GM12878 (cell line): ENCODE data around the gene STEAP4. TPM values are rescaled to one million over a fixed set of nuclear protein-coding genes. Genes with fewer than 3 reads are reported as not detected.

ENCODE experiments used
- CUX1 ChIP-seq: IDR thresholded peaks from 2 replicates; pipeline ENCODE4 v1.6.1; 2012; ENCODE audit warnings: improper control_type of control experiment, low read depth, low read length; ENCODE audit not compliant: insufficient replicate concordance
- SIN3A ChIP-seq: IDR thresholded peaks from 2 replicates; pipeline ENCODE4 v1.6.1; 2012; ENCODE audit warnings: low read depth, low read length, improper control_type of control experiment
- SREBF1 ChIP-seq: IDR thresholded peaks from 2 replicates; pipeline ENCODE4 v1.6.1; 2012; ENCODE audit warnings: mild to moderate bottlenecking, low read length
- TAF1 ChIP-seq: IDR thresholded peaks from 2 replicates; pipeline ENCODE4 v1.6.1; 2011; ENCODE audit warnings: mild to moderate bottlenecking, low read depth, low read length, borderline replicate concordance
- ZNF622 ChIP-seq: fragments of 450-650 bp; IDR thresholded peaks from 2 replicates; pipeline ENCODE4 v1.6.1; 2017; ENCODE audit warnings: mild to moderate bottlenecking, inconsistent platforms
- polyA plus RNA-seq, 11 experiments: library from polyadenylated mRNA; depleted of rRNA in 4 of 11; unstranded in 6 of 11; stranded (reverse) in 5 of 11; fragments of >200 nt; fragmentation: Nextera tagmentation in 4 of 11; fragmentation: Illumina TruSeq in 1 of 11; extraction: Ambion mirVana in 4 of 11; extraction: Trizol in 1 of 11; gene quantifications; 1 replicate in 1 of 11; 2 replicates in 10 of 11; pipeline versions ENCODE4 v1.2.1 to v1.2.3, GENCODE V29; 2011 to 2016; ENCODE audit warnings: inconsistent platforms in 2 of 11, missing spikeins in 2 of 11, low read depth in 1 of 11
- total RNA-seq, 4 experiments: library from RNA; depleted of rRNA in 3 of 4; stranded (reverse); fragments of >200 nt in 3 of 4; fragmentation: Illumina TruSeq in 1 of 4; extraction: Trizol in 1 of 4; gene quantifications; 2 replicates each; pipeline versions ENCODE4 v1.2.1 to v1.2.3, GENCODE V29; 2013 to 2021
- TF ChIP-seq, protein P1 (sequence below): fragments of 450-650 bp; IDR thresholded peaks from 2 replicates; pipeline ENCODE4 v1.6.1; 2017; ENCODE audit warnings: antibody characterized with exemption, mild to moderate bottlenecking, moderate library complexity
- TF ChIP-seq, protein P2 (sequence below): fragments of 450-650 bp; IDR thresholded peaks from 2 replicates; pipeline ENCODE4 v1.6.1; 2014; ENCODE audit warnings: mild to moderate bottlenecking
- TF ChIP-seq, protein P3 (sequence below): fragments of 450-650 bp; formaldehyde crosslinking; IDR thresholded peaks from 2 replicates; pipeline ENCODE4 v1.4.0; 2022; ENCODE audit warnings: mild to moderate bottlenecking, moderate library complexity
- TF ChIP-seq, protein P4 (sequence below): fragments of 450-650 bp; formaldehyde crosslinking; IDR thresholded peaks from 2 replicates; pipeline ENCODE4 v1.4.0; 2020; ENCODE audit warnings: mild to moderate bottlenecking, moderate library complexity
- TF ChIP-seq, protein P5 (sequence below): fragments of 450-650 bp; IDR thresholded peaks from 2 replicates; pipeline ENCODE4 v1.6.1; 2017; ENCODE audit warnings: mild to moderate bottlenecking

The STEAP4 gene
- total and polyA plus RNA-seq, 10 of the 15 experiments (the other 5 are each of a cell fraction or from before 2014, with no cell fraction given) = 0.13 TPM; not detected in 9

DNA sequence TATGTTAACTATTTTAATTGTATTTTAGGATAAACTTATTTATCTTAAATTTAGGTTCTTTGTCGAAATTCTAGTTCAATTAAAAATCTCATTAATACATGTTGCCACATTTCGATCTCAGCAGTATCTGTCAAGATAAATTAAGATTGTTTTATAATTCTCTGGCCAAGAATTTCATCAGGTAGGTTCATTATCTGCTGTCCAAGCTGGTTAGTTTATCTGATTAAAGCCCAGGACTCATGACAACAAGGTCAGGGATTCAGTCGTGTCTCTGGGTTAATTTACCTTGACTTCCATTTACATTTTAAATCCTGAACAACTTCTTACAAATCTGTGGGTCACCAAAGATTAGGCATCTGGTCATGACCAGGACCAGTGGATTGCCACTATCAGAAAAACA is 7.6 kb downstream of the STEAP4 start (continued):
- TF ChIP-seq ZNF622 (no peak), CUX1 (no peak), SREBF1 (no peak), TAF1 (no peak), SIN3A (no peak)
- TF ChIP-seq, protein P1, sequence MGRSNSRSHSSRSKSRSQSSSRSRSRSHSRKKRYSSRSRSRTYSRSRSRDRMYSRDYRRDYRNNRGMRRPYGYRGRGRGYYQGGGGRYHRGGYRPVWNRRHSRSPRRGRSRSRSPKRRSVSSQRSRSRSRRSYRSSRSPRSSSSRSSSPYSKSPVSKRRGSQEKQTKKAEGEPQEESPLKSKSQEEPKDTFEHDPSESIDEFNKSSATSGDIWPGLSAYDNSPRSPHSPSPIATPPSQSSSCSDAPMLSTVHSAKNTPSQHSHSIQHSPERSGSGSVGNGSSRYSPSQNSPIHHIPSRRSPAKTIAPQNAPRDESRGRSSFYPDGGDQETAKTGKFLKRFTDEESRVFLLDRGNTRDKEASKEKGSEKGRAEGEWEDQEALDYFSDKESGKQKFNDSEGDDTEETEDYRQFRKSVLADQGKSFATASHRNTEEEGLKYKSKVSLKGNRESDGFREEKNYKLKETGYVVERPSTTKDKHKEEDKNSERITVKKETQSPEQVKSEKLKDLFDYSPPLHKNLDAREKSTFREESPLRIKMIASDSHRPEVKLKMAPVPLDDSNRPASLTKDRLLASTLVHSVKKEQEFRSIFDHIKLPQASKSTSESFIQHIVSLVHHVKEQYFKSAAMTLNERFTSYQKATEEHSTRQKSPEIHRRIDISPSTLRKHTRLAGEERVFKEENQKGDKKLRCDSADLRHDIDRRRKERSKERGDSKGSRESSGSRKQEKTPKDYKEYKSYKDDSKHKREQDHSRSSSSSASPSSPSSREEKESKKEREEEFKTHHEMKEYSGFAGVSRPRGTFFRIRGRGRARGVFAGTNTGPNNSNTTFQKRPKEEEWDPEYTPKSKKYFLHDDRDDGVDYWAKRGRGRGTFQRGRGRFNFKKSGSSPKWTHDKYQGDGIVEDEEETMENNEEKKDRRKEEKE = no peak
- TF ChIP-seq, protein P2, sequence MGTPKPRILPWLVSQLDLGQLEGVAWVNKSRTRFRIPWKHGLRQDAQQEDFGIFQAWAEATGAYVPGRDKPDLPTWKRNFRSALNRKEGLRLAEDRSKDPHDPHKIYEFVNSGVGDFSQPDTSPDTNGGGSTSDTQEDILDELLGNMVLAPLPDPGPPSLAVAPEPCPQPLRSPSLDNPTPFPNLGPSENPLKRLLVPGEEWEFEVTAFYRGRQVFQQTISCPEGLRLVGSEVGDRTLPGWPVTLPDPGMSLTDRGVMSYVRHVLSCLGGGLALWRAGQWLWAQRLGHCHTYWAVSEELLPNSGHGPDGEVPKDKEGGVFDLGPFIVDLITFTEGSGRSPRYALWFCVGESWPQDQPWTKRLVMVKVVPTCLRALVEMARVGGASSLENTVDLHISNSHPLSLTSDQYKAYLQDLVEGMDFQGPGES = no peak
- TF ChIP-seq, protein P3, sequence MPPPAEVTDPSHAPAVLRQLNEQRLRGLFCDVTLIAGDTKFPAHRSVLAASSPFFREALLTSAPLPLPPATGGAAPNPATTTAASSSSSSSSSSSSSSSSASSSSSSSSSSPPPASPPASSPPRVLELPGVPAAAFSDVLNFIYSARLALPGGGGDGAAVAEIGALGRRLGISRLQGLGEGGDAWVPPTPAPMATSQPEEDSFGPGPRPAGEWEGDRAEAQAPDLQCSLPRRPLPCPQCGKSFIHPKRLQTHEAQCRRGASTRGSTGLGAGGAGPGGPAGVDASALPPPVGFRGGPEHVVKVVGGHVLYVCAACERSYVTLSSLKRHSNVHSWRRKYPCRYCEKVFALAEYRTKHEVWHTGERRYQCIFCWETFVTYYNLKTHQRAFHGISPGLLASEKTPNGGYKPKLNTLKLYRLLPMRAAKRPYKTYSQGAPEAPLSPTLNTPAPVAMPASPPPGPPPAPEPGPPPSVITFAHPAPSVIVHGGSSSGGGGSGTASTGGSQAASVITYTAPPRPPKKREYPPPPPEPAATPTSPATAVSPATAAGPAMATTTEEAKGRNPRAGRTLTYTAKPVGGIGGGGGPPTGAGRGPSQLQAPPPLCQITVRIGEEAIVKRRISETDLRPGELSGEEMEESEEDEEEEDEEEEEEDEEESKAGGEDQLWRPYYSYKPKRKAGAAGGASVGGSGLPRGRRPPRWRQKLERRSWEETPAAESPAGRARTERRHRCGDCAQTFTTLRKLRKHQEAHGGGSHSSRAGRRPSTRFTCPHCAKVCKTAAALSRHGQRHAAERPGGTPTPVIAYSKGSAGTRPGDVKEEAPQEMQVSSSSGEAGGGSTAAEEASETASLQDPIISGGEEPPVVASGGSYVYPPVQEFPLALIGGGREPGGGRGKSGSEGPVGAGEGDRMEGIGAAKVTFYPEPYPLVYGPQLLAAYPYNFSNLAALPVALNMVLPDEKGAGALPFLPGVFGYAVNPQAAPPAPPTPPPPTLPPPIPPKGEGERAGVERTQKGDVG (CRISPR knock-in tag) = no peak
- TF ChIP-seq, protein P4, sequence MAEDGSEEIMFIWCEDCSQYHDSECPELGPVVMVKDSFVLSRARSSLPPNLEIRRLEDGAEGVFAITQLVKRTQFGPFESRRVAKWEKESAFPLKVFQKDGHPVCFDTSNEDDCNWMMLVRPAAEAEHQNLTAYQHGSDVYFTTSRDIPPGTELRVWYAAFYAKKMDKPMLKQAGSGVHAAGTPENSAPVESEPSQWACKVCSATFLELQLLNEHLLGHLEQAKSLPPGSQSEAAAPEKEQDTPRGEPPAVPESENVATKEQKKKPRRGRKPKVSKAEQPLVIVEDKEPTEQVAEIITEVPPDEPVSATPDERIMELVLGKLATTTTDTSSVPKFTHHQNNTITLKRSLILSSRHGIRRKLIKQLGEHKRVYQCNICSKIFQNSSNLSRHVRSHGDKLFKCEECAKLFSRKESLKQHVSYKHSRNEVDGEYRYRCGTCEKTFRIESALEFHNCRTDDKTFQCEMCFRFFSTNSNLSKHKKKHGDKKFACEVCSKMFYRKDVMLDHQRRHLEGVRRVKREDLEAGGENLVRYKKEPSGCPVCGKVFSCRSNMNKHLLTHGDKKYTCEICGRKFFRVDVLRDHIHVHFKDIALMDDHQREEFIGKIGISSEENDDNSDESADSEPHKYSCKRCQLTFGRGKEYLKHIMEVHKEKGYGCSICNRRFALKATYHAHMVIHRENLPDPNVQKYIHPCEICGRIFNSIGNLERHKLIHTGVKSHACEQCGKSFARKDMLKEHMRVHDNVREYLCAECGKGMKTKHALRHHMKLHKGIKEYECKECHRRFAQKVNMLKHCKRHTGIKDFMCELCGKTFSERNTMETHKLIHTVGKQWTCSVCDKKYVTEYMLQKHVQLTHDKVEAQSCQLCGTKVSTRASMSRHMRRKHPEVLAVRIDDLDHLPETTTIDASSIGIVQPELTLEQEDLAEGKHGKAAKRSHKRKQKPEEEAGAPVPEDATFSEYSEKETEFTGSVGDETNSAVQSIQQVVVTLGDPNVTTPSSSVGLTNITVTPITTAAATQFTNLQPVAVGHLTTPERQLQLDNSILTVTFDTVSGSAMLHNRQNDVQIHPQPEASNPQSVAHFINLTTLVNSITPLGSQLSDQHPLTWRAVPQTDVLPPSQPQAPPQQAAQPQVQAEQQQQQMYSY (CRISPR knock-in tag) = no peak
- TF ChIP-seq, protein P5, sequence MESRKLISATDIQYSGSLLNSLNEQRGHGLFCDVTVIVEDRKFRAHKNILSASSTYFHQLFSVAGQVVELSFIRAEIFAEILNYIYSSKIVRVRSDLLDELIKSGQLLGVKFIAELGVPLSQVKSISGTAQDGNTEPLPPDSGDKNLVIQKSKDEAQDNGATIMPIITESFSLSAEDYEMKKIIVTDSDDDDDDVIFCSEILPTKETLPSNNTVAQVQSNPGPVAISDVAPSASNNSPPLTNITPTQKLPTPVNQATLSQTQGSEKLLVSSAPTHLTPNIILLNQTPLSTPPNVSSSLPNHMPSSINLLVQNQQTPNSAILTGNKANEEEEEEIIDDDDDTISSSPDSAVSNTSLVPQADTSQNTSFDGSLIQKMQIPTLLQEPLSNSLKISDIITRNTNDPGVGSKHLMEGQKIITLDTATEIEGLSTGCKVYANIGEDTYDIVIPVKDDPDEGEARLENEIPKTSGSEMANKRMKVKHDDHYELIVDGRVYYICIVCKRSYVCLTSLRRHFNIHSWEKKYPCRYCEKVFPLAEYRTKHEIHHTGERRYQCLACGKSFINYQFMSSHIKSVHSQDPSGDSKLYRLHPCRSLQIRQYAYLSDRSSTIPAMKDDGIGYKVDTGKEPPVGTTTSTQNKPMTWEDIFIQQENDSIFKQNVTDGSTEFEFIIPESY = no peak
